ENCODE results near the gene SERPIND1.

SERPIND1 gene

DNA sequence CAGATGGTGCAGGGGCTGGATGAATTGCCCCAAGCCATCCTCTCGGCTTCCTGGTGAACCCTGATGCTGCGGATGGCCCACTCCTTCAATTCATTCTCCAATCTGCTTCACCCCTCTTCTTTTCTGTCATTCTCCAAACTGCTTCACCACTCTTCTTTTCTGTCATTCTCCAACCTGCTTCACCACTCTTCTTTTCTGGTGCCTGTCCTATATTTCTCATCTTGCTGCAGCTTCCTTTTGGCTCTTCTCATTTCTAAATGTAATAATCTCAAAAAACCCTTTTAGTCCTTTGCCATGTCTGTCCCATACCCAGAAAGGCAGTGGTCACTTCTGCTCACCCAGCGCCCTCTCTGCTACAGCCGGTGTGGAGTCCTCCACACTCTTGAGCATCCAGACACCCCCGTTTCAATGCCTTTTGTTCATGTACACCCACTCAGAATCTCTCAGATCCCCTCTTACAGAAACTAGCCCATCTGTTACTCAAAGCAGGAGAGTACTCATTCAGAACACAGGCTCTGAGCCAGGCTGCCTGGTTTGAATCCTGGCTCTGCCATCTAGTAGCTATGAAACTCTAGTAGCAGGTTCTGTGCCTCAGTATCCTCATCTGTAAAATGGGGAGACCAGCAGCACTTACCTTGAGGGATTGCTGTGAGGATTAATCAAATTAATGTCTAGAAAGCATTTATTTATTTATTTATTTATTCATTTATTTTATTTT is 14.9 kb downstream of the SERPIND1 start:
- Mint-ChIP-seq H3K27ac (peak overlapping the region; percentile 51), H3K36me3 (peaks cover 6% of the 10 kb centered on the region), H3K9me3 (ENCODE audit: low read depth) (no peaks in the 10 kb centered on the region), H3K4me3 (no peak overlapping the region), H3K27me3 (no peaks in the 10 kb centered on the region), H3K4me1 (ENCODE audit: low read depth) (no peaks in the 10 kb centered on the region)

DNA sequence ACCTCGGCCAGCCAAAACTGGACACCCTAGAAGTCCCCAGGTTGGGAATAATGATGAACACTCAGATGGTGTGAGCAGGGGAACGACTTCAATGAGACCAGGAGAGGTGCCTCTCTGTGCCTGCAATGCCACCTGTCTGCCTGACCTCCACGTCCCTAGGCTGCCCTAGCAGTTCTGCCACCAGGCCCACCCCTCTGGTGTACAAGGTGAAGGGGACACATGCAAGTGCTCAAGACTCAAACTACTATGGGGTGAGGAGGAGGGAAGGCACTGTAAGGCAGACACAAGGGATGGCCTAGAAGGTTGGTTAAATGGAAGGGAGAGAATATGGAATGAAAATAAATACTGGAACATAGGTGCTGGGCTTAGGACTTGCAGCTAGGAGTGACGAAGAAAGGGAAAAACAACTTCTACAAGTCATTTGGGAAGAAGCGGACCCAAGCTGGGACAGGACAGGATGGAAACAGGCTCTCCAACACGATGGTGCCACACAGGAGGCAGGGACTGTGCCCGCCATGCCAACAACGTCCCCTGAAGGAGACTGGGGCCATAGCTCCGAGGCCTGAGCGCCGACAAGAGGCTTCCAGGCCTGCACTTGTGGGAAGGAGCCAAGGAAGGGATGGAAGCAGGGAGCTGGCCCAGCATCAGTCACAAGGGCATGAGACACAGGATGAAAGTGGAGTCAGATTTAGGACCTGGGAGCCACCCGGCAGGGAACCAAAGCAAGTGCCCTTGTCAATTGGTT is 18.5 kb downstream of the SERPIND1 start:
- H3K36me3 Mint-ChIP-seq = peaks cover 12% of the 10 kb centered on the region
- H3K27me3 Mint-ChIP-seq = no peaks in the 10 kb centered on the region
- no peaks in the 10 kb centered on the region for H3K9me3 Mint-ChIP-seq (ENCODE audit: low read depth)
- H3K27ac Mint-ChIP-seq = no peak overlapping the region
- H3K4me1 Mint-ChIP-seq (ENCODE audit: low read depth) = no peaks in the 10 kb centered on the region
- no peak overlapping the region for H3K4me3 Mint-ChIP-seq

DNA sequence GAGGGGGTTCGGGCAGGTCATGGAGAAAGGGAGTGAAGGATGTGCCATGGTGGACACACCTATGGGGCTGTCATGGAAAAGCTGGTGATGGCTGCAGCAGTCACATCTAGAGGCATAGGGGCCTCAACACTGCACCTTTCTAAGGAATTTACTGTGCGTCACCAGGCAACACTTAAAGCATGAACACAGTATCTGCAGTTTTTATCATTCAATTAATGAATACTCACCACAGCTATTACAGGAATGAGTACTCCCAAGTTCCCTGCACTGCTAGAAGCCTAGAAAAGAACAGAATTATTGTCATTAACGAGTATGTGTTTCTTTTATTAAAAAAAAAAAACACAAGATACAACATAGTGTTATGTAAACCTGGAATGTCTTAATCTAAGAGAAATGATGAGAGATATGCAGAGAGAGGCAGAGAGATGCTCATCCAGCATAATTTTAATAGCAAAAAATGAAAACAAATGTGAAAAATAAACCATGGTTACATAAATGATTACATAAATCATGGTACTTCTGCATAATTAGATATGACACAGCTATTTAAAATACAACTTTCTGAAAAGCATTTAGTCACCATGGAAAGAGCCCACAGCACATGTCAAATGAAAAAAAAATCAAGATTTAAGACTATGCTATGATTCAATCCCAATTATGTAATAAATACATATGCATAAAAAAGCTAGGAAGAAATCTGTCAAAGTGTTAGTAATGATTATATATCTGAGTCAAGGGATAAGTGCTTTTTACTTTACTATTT is 19.2 kb downstream of the SERPIND1 start:
- Mint-ChIP-seq H3K36me3 (peaks cover 14% of the 10 kb centered on the region), H3K4me3 (no peak overlapping the region), H3K27me3 (no peaks in the 10 kb centered on the region), H3K9me3 (ENCODE audit: low read depth) (no peaks in the 10 kb centered on the region), H3K4me1 (ENCODE audit: low read depth) (no peaks in the 10 kb centered on the region), H3K27ac (no peak overlapping the region)

DNA sequence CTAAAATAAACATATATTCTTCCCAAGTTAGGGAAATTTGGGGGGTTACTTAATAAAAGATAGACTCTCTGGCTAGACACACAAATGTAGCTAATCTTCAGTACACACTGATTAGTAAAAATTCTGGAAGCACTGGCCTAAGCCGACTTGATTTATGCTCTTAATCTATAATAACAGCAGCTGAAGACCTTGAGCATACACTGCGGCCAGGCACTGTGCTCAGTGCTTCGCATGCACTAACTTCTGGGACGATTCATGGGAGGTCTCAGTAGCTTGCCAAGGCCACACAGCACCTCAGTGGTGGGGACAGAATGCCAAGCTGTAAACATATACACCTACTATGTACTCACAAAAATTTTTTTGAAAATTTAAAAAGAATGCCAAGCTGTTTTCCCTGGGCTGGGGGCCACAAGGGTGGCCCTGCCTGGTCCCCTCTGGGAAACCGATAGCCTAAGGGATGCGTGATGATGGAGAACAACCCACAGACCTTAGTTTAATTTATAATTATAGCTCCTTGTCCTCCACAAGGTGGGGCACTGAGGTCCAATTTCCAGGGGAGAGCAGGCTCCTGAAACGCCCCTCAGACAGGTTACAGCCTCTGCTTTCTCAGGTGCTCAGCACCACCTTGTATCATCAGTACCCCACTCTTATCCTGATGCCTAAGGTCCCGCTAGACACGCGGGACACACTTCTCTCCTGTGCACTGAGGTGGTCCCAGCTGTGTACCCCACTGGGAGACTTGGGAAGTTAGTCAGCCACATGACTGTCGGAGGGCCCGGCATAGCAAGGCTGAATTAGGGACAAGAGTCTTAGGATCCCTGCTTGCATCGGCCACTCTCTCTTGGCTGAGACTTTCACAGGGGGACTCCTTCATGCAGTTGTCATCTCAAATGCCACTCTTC is 20.1 kb downstream of the SERPIND1 start:
- Mint-ChIP-seq H3K4me3 (no peak overlapping the region), H3K36me3 (peaks cover 19% of the 10 kb centered on the region), H3K27me3 (no peaks in the 10 kb centered on the region), H3K9me3 (ENCODE audit: low read depth) (no peaks in the 10 kb centered on the region), H3K4me1 (ENCODE audit: low read depth) (no peaks in the 10 kb centered on the region), H3K27ac (no peak overlapping the region)

DNA sequence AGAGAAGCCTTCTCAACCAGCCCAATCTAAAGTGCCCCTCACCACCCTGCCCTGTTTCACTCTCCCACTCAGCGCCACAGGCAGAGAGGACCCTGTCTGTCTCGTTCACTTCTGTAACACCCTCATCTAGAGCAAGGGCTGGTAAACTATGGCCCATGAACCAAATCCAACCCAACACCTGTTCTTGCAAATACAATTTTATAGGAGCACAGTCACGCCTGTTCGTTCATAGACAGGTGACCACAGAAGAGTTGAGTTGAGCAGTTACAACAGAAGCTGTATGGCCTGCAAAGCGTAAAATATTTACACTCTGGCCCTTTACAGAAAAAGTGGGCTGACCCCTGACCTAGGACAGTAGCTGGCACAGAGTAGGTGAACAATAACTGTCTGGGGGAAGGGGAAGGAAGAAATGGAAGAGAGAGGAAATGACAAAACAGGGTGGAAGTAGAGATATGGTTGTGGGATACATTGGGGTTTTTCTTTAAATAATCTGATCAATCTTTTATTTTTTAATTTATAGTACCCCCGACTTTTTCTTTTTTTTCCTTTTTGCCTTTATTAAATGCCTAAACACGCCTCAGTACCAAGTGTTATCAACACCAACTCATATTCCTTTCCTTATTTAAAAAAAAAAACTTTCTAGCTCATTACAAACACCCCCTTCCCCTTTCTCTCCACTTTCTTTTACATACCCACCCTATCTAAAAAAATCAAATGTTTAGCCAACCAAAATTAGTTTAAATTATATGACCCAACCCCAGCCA is 20.9 kb downstream of the SERPIND1 start:
- H3K36me3 Mint-ChIP-seq = peaks cover 19% of the 10 kb centered on the region
- no peaks in the 10 kb centered on the region for H3K9me3 Mint-ChIP-seq (ENCODE audit: low read depth)
- H3K4me1 Mint-ChIP-seq (ENCODE audit: low read depth) = no peaks in the 10 kb centered on the region
- H3K27ac Mint-ChIP-seq = no peak overlapping the region
- H3K4me3 Mint-ChIP-seq = no peak overlapping the region
- no peaks in the 10 kb centered on the region for H3K27me3 Mint-ChIP-seq

DNA sequence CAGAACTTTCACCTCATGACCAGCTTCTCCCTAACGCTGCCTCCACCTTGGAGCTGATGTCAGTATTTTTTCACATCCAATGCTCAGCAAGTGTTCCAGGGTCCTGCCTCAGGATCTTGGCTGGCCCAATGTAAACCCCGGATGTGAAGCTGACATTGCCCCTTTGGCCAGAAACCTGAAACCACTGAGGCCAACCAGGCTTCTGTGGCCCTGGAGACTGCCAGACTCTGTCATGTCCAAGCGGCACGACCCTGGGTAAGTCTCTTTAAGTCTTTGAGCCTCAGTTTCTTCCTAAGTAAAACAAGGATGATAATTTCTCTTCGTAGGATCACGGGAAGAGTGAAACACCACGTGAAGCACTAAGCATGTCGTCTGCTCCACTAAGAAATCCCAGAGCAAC is 22.8 kb downstream of the SERPIND1 start:
- peaks cover 15% of the 10 kb centered on the region for H3K36me3 Mint-ChIP-seq
- H3K4me3 Mint-ChIP-seq = no peak overlapping the region
- H3K27ac Mint-ChIP-seq = no peak overlapping the region
- H3K4me1 Mint-ChIP-seq (ENCODE audit: low read depth) = no peaks in the 10 kb centered on the region
- H3K9me3 Mint-ChIP-seq (ENCODE audit: low read depth) = no peaks in the 10 kb centered on the region
- H3K27me3 Mint-ChIP-seq = no peaks in the 10 kb centered on the region

DNA sequence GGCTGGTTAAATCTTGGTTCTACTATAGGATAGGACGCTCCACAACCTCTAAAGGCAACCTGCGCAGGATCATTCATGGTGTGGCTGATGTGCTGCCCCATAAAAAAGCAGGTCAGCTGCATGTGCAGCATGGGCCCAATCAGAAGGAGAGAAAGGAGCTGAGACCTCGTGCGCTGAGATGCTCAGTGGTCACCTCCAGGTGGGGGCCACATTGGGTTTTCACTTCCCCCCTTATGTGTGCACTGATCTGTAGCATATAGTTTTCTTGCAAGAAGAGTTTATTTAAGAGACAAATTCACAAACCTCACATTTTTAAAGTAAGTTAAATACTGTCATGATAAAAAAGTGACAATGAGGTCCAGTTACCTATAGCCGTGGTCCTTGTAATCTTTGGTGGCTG is 24.3 kb downstream of the SERPIND1 start:
- no peaks in the 10 kb centered on the region for H3K27me3 Mint-ChIP-seq
- no peak overlapping the region for H3K27ac Mint-ChIP-seq
- H3K4me3 Mint-ChIP-seq = no peak overlapping the region
- no peaks in the 10 kb centered on the region for H3K9me3 Mint-ChIP-seq (ENCODE audit: low read depth)
- H3K36me3 Mint-ChIP-seq = peaks cover 18% of the 10 kb centered on the region
- H3K4me1 Mint-ChIP-seq (ENCODE audit: low read depth) = no peaks in the 10 kb centered on the region

DNA sequence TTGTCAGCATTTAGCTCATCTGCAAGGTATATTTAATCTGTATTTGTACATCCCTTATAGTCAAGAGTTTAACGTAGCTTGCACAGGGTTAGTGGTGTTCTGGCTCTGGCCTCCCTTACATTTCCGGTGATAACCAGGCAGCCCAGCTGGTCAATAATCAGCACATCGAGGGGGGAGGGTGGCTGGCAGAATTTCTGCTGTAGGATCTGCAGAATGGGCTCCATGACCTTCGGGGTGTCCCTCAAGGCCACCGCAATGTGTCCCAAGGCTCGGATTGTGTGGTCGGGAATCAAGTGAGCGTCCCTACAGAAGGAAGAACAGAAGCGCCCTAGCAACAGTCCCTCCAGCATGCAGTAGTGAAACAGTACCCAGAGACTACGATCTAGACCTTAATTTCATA is 25.1 kb downstream of the SERPIND1 start:
- H3K4me1 Mint-ChIP-seq (ENCODE audit: low read depth) = no peaks in the 10 kb centered on the region
- H3K36me3 Mint-ChIP-seq = peaks cover 18% of the 10 kb centered on the region
- H3K27ac Mint-ChIP-seq = no peak overlapping the region
- H3K9me3 Mint-ChIP-seq (ENCODE audit: low read depth) = no peaks in the 10 kb centered on the region
- H3K4me3 Mint-ChIP-seq = no peak overlapping the region
- H3K27me3 Mint-ChIP-seq = no peaks in the 10 kb centered on the region

DNA sequence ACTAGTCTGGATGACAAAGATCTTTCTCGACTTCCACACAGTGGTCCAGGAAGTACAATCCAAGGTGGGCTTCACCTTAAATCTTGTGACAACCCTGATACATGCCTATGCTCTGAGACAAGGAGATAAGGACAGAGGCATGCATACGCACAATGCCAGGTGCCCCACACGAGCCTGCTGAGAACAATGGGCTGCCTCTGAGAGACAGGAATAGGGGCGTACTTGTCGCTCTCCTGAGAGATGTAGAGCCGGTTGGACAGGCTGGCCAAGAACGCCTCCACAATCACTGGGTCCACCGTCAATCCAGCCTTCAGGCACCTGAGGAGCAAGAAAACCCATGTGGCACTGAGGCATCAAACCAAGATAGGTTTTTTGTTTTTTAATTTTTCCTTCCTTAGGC is 25.5 kb downstream of the SERPIND1 start:
- Mint-ChIP-seq H3K4me3 (no peak overlapping the region), H3K27me3 (no peaks in the 10 kb centered on the region), H3K36me3 (peaks cover 22% of the 10 kb centered on the region), H3K27ac (no peak overlapping the region), H3K9me3 (ENCODE audit: low read depth) (no peaks in the 10 kb centered on the region), H3K4me1 (ENCODE audit: low read depth) (no peaks in the 10 kb centered on the region)

DNA sequence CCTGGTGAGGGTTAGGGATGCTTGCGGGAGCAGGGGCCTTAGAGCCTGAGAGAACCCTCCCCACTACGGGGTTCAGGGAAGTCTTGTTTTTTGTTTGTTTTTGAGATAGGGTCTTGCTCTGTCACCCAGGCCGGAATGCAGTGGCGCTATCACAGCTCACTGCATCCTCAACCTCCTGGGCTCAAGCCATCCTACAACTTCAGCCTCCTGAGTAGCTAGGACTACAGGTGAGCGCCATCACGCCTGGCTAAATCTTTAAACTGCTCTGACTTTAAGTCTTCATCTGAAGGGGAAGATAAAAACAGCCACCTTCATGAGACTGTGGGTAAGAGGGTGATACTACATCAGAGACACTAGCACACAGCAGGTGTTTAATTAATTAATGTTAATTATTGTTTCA is 28.5 kb downstream of the SERPIND1 start:
- H3K27me3 Mint-ChIP-seq = no peaks in the 10 kb centered on the region
- no peaks in the 10 kb centered on the region for H3K4me1 Mint-ChIP-seq (ENCODE audit: low read depth)
- H3K4me3 Mint-ChIP-seq = no peak overlapping the region
- peaks cover 21% of the 10 kb centered on the region for H3K36me3 Mint-ChIP-seq
- no peaks in the 10 kb centered on the region for H3K9me3 Mint-ChIP-seq (ENCODE audit: low read depth)
- H3K27ac Mint-ChIP-seq = no peak overlapping the region

DNA sequence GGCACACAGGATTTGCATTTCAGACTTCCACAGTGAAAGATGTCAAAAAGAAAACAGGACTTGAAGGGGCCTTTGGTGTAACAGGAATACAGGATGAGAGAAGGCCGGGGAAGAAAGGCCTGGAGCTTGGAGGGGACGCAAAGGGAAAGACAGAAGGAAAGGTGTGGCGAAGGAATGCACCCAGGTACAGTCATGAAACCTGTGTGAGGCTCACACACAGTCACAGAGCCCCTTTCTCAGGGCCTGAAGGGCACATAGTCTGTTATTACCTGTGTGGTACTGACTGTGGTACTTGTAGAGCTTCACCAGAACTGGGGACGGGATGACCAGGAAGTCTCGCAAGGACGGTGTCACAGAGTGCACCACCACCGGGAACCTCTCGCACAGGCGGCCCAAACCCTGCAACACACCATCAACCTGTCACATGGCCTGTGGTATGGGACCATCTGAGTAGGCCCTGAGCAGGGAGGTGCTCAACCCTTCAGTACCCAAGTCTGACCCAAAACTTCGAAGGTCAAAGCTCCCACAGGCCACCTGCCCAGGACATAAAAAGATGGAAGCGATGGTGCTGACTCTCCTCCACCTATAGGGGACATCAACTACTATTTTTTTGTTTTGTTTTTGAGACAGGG is 29.1 kb downstream of the SERPIND1 start:
- no peaks in the 10 kb centered on the region for H3K27me3 Mint-ChIP-seq
- H3K36me3 Mint-ChIP-seq = peaks cover 20% of the 10 kb centered on the region
- H3K9me3 Mint-ChIP-seq (ENCODE audit: low read depth) = no peaks in the 10 kb centered on the region
- H3K27ac Mint-ChIP-seq = no peak overlapping the region
- no peak overlapping the region for H3K4me3 Mint-ChIP-seq
- H3K4me1 Mint-ChIP-seq (ENCODE audit: low read depth) = no peaks in the 10 kb centered on the region

DNA sequence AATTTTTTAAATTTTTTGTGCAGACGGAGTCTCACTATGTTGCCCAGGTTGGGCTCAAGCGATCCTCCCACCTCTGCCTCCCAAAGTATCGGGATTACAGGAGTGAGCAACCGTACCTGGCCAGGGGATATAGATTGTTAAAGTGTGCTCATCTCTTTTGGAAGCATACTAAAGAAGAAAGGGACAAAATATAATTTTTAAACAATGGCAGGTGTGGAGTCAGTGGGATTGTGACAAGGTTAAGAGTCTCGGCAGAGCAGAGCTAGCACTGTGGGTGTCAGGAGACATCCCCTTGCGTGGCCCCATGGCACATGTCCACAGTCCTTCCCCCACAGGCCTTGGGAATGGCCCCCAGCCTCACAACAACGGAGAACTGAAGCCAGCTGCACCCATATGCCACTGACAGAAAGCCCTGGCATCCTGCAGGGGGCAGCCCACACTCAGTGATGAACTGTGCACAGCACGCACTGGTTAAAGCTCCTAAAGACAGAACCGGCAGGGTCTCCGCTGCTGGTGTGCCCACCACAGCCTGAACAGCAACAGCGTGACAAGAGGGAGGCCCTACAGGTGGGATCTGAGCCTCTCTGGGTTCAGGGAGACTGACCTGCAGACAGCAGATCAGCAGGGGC is 29.9 kb downstream of the SERPIND1 start:
- Mint-ChIP-seq H3K4me3 (no peak overlapping the region), H3K36me3 (peaks cover 14% of the 10 kb centered on the region), H3K9me3 (ENCODE audit: low read depth) (no peaks in the 10 kb centered on the region), H3K4me1 (ENCODE audit: low read depth) (no peaks in the 10 kb centered on the region), H3K27me3 (no peaks in the 10 kb centered on the region), H3K27ac (no peak overlapping the region)

DNA sequence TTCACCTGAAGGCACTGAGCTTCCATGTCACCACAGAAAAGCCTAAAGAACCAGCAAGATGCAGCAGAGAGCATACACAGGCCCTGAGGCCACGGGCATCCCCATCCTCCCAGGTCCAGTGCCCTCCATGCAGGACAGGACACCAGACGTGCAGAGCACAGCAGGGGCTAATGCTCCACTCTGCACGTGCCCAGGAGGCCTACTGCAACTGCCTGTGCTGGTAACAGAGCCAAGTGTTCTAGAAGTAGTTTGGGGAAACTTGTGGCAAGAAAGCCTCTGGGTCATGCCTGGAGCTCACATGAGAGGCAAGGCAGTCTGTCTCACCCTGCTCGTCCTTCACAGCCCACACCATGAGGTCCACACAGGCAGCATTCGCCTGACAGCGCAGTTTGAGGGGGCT is 30.7 kb downstream of the SERPIND1 start:
- peaks cover 12% of the 10 kb centered on the region for H3K36me3 Mint-ChIP-seq
- H3K27ac Mint-ChIP-seq = no peak overlapping the region
- H3K9me3 Mint-ChIP-seq (ENCODE audit: low read depth) = no peaks in the 10 kb centered on the region
- peaks cover 1% of the 10 kb centered on the region for H3K4me1 Mint-ChIP-seq (ENCODE audit: low read depth)
- no peaks in the 10 kb centered on the region for H3K27me3 Mint-ChIP-seq
- no peak overlapping the region for H3K4me3 Mint-ChIP-seq

Measured in activated naive CD8-positive, alpha-beta T cell (primary cell).